PC-9 (cell line): ENCODE data around the gene ITGB6. TPM values are rescaled to one million over a fixed set of nuclear protein-coding genes. Genes with fewer than 3 reads are reported as not detected.

ENCODE experiments used
- BruUV-seq: library from RNA; stranded (reverse); fragments of 400-500 nt; replicated peaks from 2 replicates; lab custom pipeline; 2021; lab: Mats Ljungman, UMichigan
- CTCF ChIA-PET: fragments of 300-600 bp; sonication (Branson Sonifier 250); formaldehyde crosslinking; loops from one replicate; lab custom pipeline; 2022; ENCODE audit warnings: antibody characterized with exemption; lab: Charles Lee
- POLR2A ChIA-PET: fragments of 300-600 bp; sonication (Branson Sonifier 250); formaldehyde crosslinking; loops from one replicate; lab custom pipeline; 2022; ENCODE audit warnings: antibody characterized with exemption; ENCODE audit not compliant: unreplicated experiment; lab: Charles Lee
- DNase-seq, 2 experiments: peaks; one replicate each; pipeline versions ENCODE4 v3.0.0 to v3.0.0-alpha.2; 2015 to 2022; ENCODE audit warnings: mixed read lengths in 1 of 2
- H2AFZ ChIP-seq: fragments of 200-600 bp; sonication (generic); 2 replicates; pipeline ENCODE4 v1.8.1; 2017; ENCODE audit warnings: antibody characterized with exemption
- H3F3A ChIP-seq: fragments of 200-600 bp; sonication (generic); 2 replicates; pipeline ENCODE4 v1.8.1; 2017; ENCODE audit warnings: antibody characterized with exemption, mild to moderate bottlenecking, low read depth; ENCODE audit not compliant: insufficient read depth
- H3K27ac ChIP-seq: fragments of 200-600 bp; sonication (generic); 2 replicates; pipeline ENCODE4 v1.6.1; 2016; ENCODE audit warnings: mixed run types
- H3K27me3 ChIP-seq: fragments of 200-600 bp; sonication (generic); 2 replicates; pipeline ENCODE4 v1.6.1; 2016; ENCODE audit warnings: low read depth, mixed run types; ENCODE audit not compliant: insufficient read depth
- H3K36me3 ChIP-seq: fragments of 200-600 bp; sonication (generic); 2 replicates; pipeline ENCODE4 v1.6.1; 2016; ENCODE audit warnings: low read depth, mixed run types
- H3K4me1 ChIP-seq: fragments of 200-600 bp; sonication (generic); replicated peaks from 2 replicates; pipeline ENCODE4 v1.6.1; 2016; ENCODE audit warnings: mixed run types; ENCODE audit not compliant: insufficient read depth
- H3K4me2 ChIP-seq: fragments of 200-600 bp; sonication (generic); 2 replicates; pipeline ENCODE4 v1.6.1; 2017; ENCODE audit warnings: mixed run types
- H3K4me3 ChIP-seq: fragments of 200-600 bp; sonication (generic); 2 replicates; pipeline ENCODE4 v1.6.1; 2016; ENCODE audit warnings: mixed run types
- H3K79me2 ChIP-seq: fragments of 200-600 bp; sonication (generic); 2 replicates; pipeline ENCODE4 v1.6.1; 2017; ENCODE audit warnings: low read depth, mixed run types
- H3K9me2 ChIP-seq: fragments of 200-600 bp; sonication (generic); 2 replicates; pipeline ENCODE4 v1.8.1; 2017; ENCODE audit warnings: mild to moderate bottlenecking; ENCODE audit not compliant: insufficient read depth
- H3K9me3 ChIP-seq: fragments of 200-600 bp; sonication (generic); 2 replicates; pipeline ENCODE4 v1.8.1; 2016; ENCODE audit warnings: low read depth; ENCODE audit not compliant: insufficient read depth
- H4K20me1 ChIP-seq: fragments of 200-600 bp; sonication (generic); 2 replicates; pipeline ENCODE4 v1.8.1; 2017; ENCODE audit not compliant: insufficient read depth
- CTCF ChIP-seq: fragments of 200-600 bp; sonication (generic); conservative IDR thresholded peaks from 2 replicates; pipeline ENCODE4 v1.6.1; 2017; ENCODE audit warnings: mixed run types, antibody characterized with exemption, mild to moderate bottlenecking, moderate library complexity
- EZH2 ChIP-seq: fragments of 200-600 bp; sonication (generic); IDR thresholded peaks from 2 replicates; pipeline ENCODE4 v1.8.0; 2017; ENCODE audit warnings: antibody characterized with exemption, low read depth
- intact Hi-C: fragments of 100-400 bp; cut with micrococcal nuclease; formaldehyde crosslinking; loops from one replicate; pipeline ENCODE4 v1.10.0; 2022; ENCODE audit not compliant: unreplicated experiment
- total RNA-seq: library from RNA; stranded (reverse); gene quantifications from 2 replicates; pipeline ENCODE4 v1.2.3, GENCODE V29; 2021

ITGB6 gene
- total RNA-seq, 1 experiment from 2014 or later, result 24.3 TPM

DNA sequence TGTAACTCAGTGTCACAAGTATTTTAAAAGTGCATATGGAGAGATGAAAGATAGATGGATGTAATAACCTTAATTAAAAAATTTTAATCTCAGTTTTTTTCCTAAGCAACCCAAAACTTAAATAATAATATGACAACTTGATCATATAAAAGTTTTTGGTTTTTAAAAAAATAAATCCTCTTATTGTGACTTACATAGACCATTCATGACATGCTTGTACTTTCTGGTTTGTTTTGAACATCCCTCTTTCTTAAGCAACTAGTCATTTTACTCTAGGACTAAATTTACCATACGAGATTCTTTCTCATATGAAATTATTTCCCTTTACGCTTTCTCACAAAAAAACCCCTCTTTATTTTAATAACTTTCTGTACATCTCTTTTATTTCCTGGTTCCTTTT lies 131.2 kb downstream of the ITGB6 start:
- BruUV-seq, result no TSS peak
- no peaks in the 10 kb centered on the region for H3F3A ChIP-seq
- no peaks in the 10 kb centered on the region for H4K20me1 ChIP-seq
- DNase-seq, result no peak
- intact Hi-C loops, result no loop called here
- no peak overlapping the region for H3K27ac ChIP-seq
- H3K4me1 ChIP-seq, result no peaks in the 10 kb centered on the region
- ChIA-PET CTCF (no interaction called here), POLR2A (no interaction called here)
- H3K9me3 ChIP-seq, result no peaks in the 10 kb centered on the region
- no peak overlapping the region for H3K4me2 ChIP-seq
- H3K4me3 ChIP-seq, result no peak overlapping the region
- H2AFZ ChIP-seq, result no peak overlapping the region
- no peaks in the 10 kb centered on the region for H3K9me2 ChIP-seq
- H3K27me3 ChIP-seq, result no peaks in the 10 kb centered on the region
- no peaks in the 10 kb centered on the region for H3K79me2 ChIP-seq
- no peak for TF ChIP-seq EZH2
- no peak for TF ChIP-seq CTCF
- no peaks in the 10 kb centered on the region for H3K36me3 ChIP-seq

- Histone ChIP-seq H3K4me2 (no peak overlapping the region), H3K27ac (no peak overlapping the region), H3F3A (no peaks in the 10 kb centered on the region), H3K9me2 (no peaks in the 10 kb centered on the region), H3K27me3 (no peaks in the 10 kb centered on the region), H2AFZ (no peak overlapping the region), H3K36me3 (no peaks in the 10 kb centered on the region), H3K4me1 (no peaks in the 10 kb centered on the region), H4K20me1 (no peaks in the 10 kb centered on the region), H3K4me3 (no peak overlapping the region), H3K79me2 (no peaks in the 10 kb centered on the region), H3K9me3 (no peaks in the 10 kb centered on the region)
- intact Hi-C loops, result no loop called here
- CTCF ChIA-PET, result no interaction called here
- POLR2A ChIA-PET, result interaction anchor here (0.6 kb wide), 1 partner anchor 1034 kb away, joined by 4 read pairs; no protein-coding TSS in a partner anchor
- TF ChIP-seq CTCF (no peak), EZH2 (no peak)
- BruUV-seq, result no TSS peak
- DNase-seq, result no peak
Observed at GRCh38 chr2:160064916-160065315, 135.2 kb downstream of the ITGB6 start.

- Histone ChIP-seq H3K4me1 (no peaks in the 10 kb centered on the region), H3K4me2 (no peak overlapping the region), H3K27me3 (no peaks in the 10 kb centered on the region), H3K9me2 (no peaks in the 10 kb centered on the region), H4K20me1 (no peaks in the 10 kb centered on the region), H3F3A (no peaks in the 10 kb centered on the region), H2AFZ (no peak overlapping the region), H3K9me3 (no peaks in the 10 kb centered on the region), H3K36me3 (no peaks in the 10 kb centered on the region), H3K79me2 (no peaks in the 10 kb centered on the region), H3K4me3 (no peak overlapping the region), H3K27ac (no peak overlapping the region)
- CTCF ChIA-PET, result no interaction called here
- TF ChIP-seq CTCF (no peak), EZH2 (no peak)
- intact Hi-C loops, result no loop called here
- POLR2A ChIA-PET, result interaction anchor here (0.6 kb wide), 1 partner anchor 1034 kb away, joined by 4 read pairs; no protein-coding TSS in a partner anchor
- no TSS peak for BruUV-seq
- no peak for DNase-seq
Observed at GRCh38 chr2:160063879-160064612, 136.0 kb downstream of the ITGB6 start.
